ENCODE data around the gene SCN2B.

GRCh38 chr11:118174006-118174567 lies 2.4 kb downstream of the SCN2B start:
- TF ChIP-seq POLR2A (IDR thresholded peaks at IDR 0.05; ENCODE audit: low read length) (no peak), GATA1 (IDR thresholded peaks at IDR 0.05; ENCODE audit: low read depth, low read length) (no peak)
